ENCODE results near the gene PRKD2.
A peak's percentile ranks its signal among the peaks of the same experiment; 100 is the strongest.

Gene PRKD2

GRCh38 chr19:46670813-46671212 lies 46.1 kb downstream of the PRKD2 start:
- TF ChIP-seq, protein P1, sequence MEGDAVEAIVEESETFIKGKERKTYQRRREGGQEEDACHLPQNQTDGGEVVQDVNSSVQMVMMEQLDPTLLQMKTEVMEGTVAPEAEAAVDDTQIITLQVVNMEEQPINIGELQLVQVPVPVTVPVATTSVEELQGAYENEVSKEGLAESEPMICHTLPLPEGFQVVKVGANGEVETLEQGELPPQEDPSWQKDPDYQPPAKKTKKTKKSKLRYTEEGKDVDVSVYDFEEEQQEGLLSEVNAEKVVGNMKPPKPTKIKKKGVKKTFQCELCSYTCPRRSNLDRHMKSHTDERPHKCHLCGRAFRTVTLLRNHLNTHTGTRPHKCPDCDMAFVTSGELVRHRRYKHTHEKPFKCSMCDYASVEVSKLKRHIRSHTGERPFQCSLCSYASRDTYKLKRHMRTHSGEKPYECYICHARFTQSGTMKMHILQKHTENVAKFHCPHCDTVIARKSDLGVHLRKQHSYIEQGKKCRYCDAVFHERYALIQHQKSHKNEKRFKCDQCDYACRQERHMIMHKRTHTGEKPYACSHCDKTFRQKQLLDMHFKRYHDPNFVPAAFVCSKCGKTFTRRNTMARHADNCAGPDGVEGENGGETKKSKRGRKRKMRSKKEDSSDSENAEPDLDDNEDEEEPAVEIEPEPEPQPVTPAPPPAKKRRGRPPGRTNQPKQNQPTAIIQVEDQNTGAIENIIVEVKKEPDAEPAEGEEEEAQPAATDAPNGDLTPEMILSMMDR (IDR thresholded peaks at IDR 0.05; ENCODE audit: low read depth, low read length) = no peak
- no peak overlapping the region for H3K4me3 ChIP-seq (replicated peaks in 1 of 2; ENCODE audit: low read depth in 2 of 2, low read length in 2 of 2)
- peak in 1 of 2 donors; percentile 22 for DNase-seq (ENCODE audit: low read depth in 2 of 2)

GRCh38 chr19:46668662-46669061 lies 48.3 kb downstream of the PRKD2 start:
- TF ChIP-seq, protein P1 (IDR thresholded peaks at IDR 0.05; ENCODE audit: low read depth, low read length) = no peak
- DNase-seq (ENCODE audit: low read depth in 2 of 2) = no peak
- no peak overlapping the region for H3K4me3 ChIP-seq (replicated peaks in 1 of 2; ENCODE audit: low read depth in 2 of 2, low read length in 2 of 2)

GRCh38 chr19:46665072-46665471 lies 51.8 kb downstream of the PRKD2 start:
- TF ChIP-seq, protein P1 (IDR thresholded peaks at IDR 0.05; ENCODE audit: low read depth, low read length) = no peak
- DNase-seq (ENCODE audit: low read depth in 2 of 2) = no peak

DNA sequence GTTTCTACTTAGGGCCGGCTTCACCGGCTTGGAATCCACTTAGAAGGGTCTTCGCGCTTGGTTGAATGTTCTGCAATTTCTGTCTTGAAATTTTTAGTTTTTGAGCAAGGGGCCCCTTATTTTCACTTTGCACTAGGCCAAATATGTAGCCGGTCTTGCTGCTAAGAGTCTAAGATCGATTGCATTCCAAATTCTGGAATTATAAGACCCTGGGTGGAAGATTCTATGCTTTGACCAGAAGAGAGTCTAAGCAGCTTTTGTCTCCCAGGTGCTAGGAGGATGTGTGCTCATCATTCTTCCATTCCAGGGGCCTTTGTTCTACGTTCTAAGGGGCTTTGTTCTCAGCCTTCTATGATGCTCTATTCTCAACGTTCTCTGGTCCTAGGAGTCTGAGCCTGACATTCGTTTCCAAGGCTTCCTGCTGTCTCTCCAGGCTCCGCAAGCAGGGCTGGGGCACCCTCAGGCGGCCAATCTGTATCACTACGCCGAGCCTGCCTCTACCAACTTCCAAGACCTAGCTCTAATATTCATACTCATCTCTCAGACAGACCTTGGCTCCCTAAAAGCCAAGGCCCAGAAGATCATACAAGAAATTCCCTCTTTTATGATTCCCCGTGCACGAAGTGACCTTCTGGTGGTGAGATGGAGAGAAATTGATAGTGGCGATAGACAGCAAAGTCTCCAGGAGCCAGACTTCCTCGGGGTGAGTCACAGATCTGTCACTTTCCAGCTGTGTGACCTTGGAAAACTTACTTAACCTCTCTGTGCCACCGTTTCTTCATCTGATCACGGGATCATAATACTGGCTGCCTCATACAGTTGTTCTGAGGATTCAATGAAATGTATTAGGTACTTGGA lies 55.0 kb downstream of the PRKD2 start:
- peak; percentile 95 for DNase-seq (ENCODE audit: low read depth in 2 of 2)
- H3K4me3 ChIP-seq (replicated peaks in 1 of 2; ENCODE audit: low read depth in 2 of 2, low read length in 2 of 2) = peak overlapping the region; percentile 29 to 49
- TF ChIP-seq, protein P1 (IDR thresholded peaks at IDR 0.05; ENCODE audit: low read depth, low read length) = peak; percentile 96

More at GRCh38 chr19:46665072-46665471, 51.8 kb downstream of the PRKD2 start:
- no peak overlapping the region for H3K4me3 ChIP-seq (replicated peaks in 1 of 2; ENCODE audit: low read depth in 2 of 2, low read length in 2 of 2)

GRCh38 chr19:46661020-46661731 lies 55.7 kb downstream of the PRKD2 start, which contains the start of gene DACT3:
TSS of gene DACT3 (minus strand) at chr19:46661182. CDS start at chr19:46661064, 118 bp downstream.
- TF ChIP-seq, protein P1 (IDR thresholded peaks at IDR 0.05; ENCODE audit: low read depth, low read length) = no peak
- peak; percentile 100 for DNase-seq (ENCODE audit: low read depth in 2 of 2)
- peak within 1 kb of the TSS; percentile 58 to 73 for H3K4me3 ChIP-seq (replicated peaks in 1 of 2; ENCODE audit: low read depth in 2 of 2, low read length in 2 of 2)

- no peak for DNase-seq (ENCODE audit: low read depth in 2 of 2)
- H3K4me3 ChIP-seq (replicated peaks in 1 of 2; ENCODE audit: low read depth in 2 of 2, low read length in 2 of 2) = peak overlapping the region; percentile 58 to 73
- TF ChIP-seq, protein P1 (IDR thresholded peaks at IDR 0.05; ENCODE audit: low read depth, low read length) = no peak
Measured at GRCh38 chr19:46660551-46661019, 56.3 kb downstream of the PRKD2 start.

Measured in cardiac fibroblast (primary cell).